ENCODE results near the gene AMOTL2. TPM values are rescaled to one million over a fixed set of nuclear protein-coding genes. Genes with fewer than 3 reads are reported as not detected.
A peak's percentile ranks its signal among the peaks of the same experiment; 100 is the strongest.

AMOTL2 gene
- total RNA-seq, 1 experiment from 2014 or later: 146 TPM

- H3K4me1 ChIP-seq (ENCODE audit: control insufficient read depth, insufficient read depth, low read length): peaks cover 69% of the 10 kb centered on the region
- BruUV-seq (replicated peaks): TSS peak; percentile 81
- H3K27me3 ChIP-seq (ENCODE audit: control insufficient read depth, insufficient read depth, low read length): no peaks in the 10 kb centered on the region
- in situ Hi-C loops (cut with HindIII; ENCODE audit: low pct_unique_long_range_greater_than_20kb, low sequenced_read_pairs) (no loop called here), intact Hi-C loops (cut with micrococcal nuclease; ENCODE audit: unreplicated experiment) (loop anchor here (2.0 kb wide), 1 partner anchor 65 kb away; no protein-coding TSS in a partner anchor)
- POLR2A ChIA-PET: interaction anchor here (0.9 to 2.2 kb wide), 5 partner anchors 8 to 110 kb away, joined by 3 to 9 read pairs (median 4); no protein-coding TSS in a partner anchor
- ATAC-seq: peak; percentile 33; the same call in 1 of the 2 replicates
- peak overlapping the region; percentile 87 to 95 for H3K4me3 ChIP-seq (ENCODE audit: low read depth in 2 of 2, low read length in 2 of 2)
- H3K9me3 ChIP-seq (ENCODE audit: control insufficient read depth, insufficient read depth, low read depth, low read length): no peaks in the 10 kb centered on the region
- no peak for DNase-seq (ENCODE audit: low read depth, low spot score)
- TF ChIP-seq REST (IDR thresholded peaks at IDR 0.05; ENCODE audit: insufficient read depth in 1 of 2, low read depth in 2 of 2, low read length in 1 of 2) (peak in 1 of 2 experiments; percentile 41; a peak in 1 of 4 replicates), SIN3A (IDR thresholded peaks at IDR 0.05; ENCODE audit: borderline replicate concordance, insufficient read depth, low read depth, low read length) (peak; percentile 89; the same call in 1 of the 2 replicates), POLR2AphosphoS5 (IDR thresholded peaks at IDR 0.05; ENCODE audit: low read depth, low read length) (no peak)
- CTCF ChIA-PET: interaction anchor here (0.8 to 1.4 kb wide), 2 partner anchors 9 to 106 kb away, joined by 4 to 5 read pairs; no protein-coding TSS in a partner anchor
- peak overlapping the region; percentile 94 for H3K27ac ChIP-seq (ENCODE audit: low read length)
- H3K36me3 ChIP-seq (ENCODE audit: control insufficient read depth, insufficient read depth, low read length): peaks cover 16% of the 10 kb centered on the region
These were observed 759 bp downstream of the AMOTL2 start for GRCh38 chr3:134373271-134374104.

GRCh38 chr3:134372396-134373270 is 1.6 kb downstream of the AMOTL2 start:
- ATAC-seq: no peak
- Histone ChIP-seq H3K27ac (ENCODE audit: low read length) (peak overlapping the region; percentile 94), H3K4me3 (ENCODE audit: low read depth in 2 of 2, low read length in 2 of 2) (peak overlapping the region; percentile 87 to 95), H3K36me3 (ENCODE audit: control insufficient read depth, insufficient read depth, low read length) (peaks cover 23% of the 10 kb centered on the region), H3K27me3 (ENCODE audit: control insufficient read depth, insufficient read depth, low read length) (no peaks in the 10 kb centered on the region), H3K9me3 (ENCODE audit: control insufficient read depth, insufficient read depth, low read depth, low read length) (no peaks in the 10 kb centered on the region), H3K4me1 (ENCODE audit: control insufficient read depth, insufficient read depth, low read length) (peaks cover 72% of the 10 kb centered on the region)
- ChIA-PET POLR2A (interaction anchor here (0.6 to 1.5 kb wide), 3 partner anchors 9 to 825 kb away, joined by 4 to 7 read pairs (median 7); no protein-coding TSS in a partner anchor), CTCF (interaction anchor here (0.6 kb wide), 2 partner anchors 101 to 111 kb away, joined by 3 to 4 read pairs; no protein-coding TSS in a partner anchor)
- BruUV-seq (replicated peaks): no TSS peak
- intact Hi-C loops (cut with micrococcal nuclease; ENCODE audit: unreplicated experiment) (loop anchor here (2.0 kb wide), 1 partner anchor 64 kb away; no protein-coding TSS in a partner anchor), in situ Hi-C loops (cut with HindIII; ENCODE audit: low pct_unique_long_range_greater_than_20kb, low sequenced_read_pairs) (no loop called here)
- DNase-seq (ENCODE audit: low read depth, low spot score): no peak
- TF ChIP-seq REST (IDR thresholded peaks at IDR 0.05; ENCODE audit: insufficient read depth in 1 of 2, low read depth in 2 of 2, low read length in 1 of 2) (no peak), TCF7L2 (IDR thresholded peaks at IDR 0.05; ENCODE audit: low read depth, low read length) (no peak), POLR2AphosphoS5 (IDR thresholded peaks at IDR 0.05; ENCODE audit: low read depth, low read length) (no peak; the same call in 1 of the 2 replicates), CTCF (IDR thresholded peaks at IDR 0.05) (no peak), SIN3A (IDR thresholded peaks at IDR 0.05; ENCODE audit: borderline replicate concordance, insufficient read depth, low read depth, low read length) (no peak; the same call in 1 of the 2 replicates)

Measured in Panc1 (cell line).